Hematopoietic multipotent progenitor cell treated with erythropoietin and hydrocortisone succinate and interleukin-3 and kit ligand, for 17 days (in vitro differentiated cells): ENCODE measurements around the gene RBMS1.
"Not testable (repeated sequence)": the region's sequence is repeated elsewhere in the genome, so short reads cannot be mapped to it uniquely, and the experiment has no call there.

Experiments
- DNase-seq: peaks from one replicate; pipeline ENCODE4 v3.0.0-alpha.2; 2015; ENCODE audit warnings: low spot score

Gene RBMS1

GRCh38 chr2:160433466-160434140 is 60.0 kb downstream of the RBMS1 start:
- DNase-seq = no peak

- no peak for DNase-seq
Measured at GRCh38 chr2:160432633-160433032, 61.0 kb downstream of the RBMS1 start.

GRCh38 chr2:160431441-160431840 is 62.2 kb downstream of the RBMS1 start:
- no peak for DNase-seq

GRCh38 chr2:160430001-160430344 is 63.6 kb downstream of the RBMS1 start:
- no peak for DNase-seq

GRCh38 chr2:160429248-160430000 is 64.2 kb downstream of the RBMS1 start:
- peak; percentile 49 for DNase-seq

- DNase-seq = no peak
Measured at GRCh38 chr2:160428405-160428763, 65.2 kb downstream of the RBMS1 start.

- DNase-seq = no peak
Measured at GRCh38 chr2:160427629-160428404, 65.8 kb downstream of the RBMS1 start.

- DNase-seq = no peak
Measured at GRCh38 chr2:160426604-160427003, 67.0 kb downstream of the RBMS1 start.

GRCh38 chr2:160425434-160426151 is 68.0 kb downstream of the RBMS1 start:
- no peak for DNase-seq

GRCh38 chr2:160423126-160423525 is 70.5 kb downstream of the RBMS1 start:
- no peak for DNase-seq

GRCh38 chr2:160421646-160422501 is 71.7 kb downstream of the RBMS1 start:
- not testable (repeated sequence) for DNase-seq

- no peak for DNase-seq
Measured at GRCh38 chr2:160420711-160421110, 72.9 kb downstream of the RBMS1 start.

GRCh38 chr2:160419776-160420505 is 73.7 kb downstream of the RBMS1 start:
- DNase-seq = no peak

GRCh38 chr2:160418853-160419252 is 74.8 kb downstream of the RBMS1 start:
- DNase-seq = no peak

- DNase-seq = no peak
Measured at GRCh38 chr2:160418398-160418765, 75.2 kb downstream of the RBMS1 start.

- no peak for DNase-seq
Measured at GRCh38 chr2:160417745-160418397, 75.7 kb downstream of the RBMS1 start.

- DNase-seq = no peak
Measured at GRCh38 chr2:160415991-160416390, 77.6 kb downstream of the RBMS1 start.

GRCh38 chr2:160411955-160412354 is 81.7 kb downstream of the RBMS1 start:
- DNase-seq = no peak

- no peak for DNase-seq
Measured at GRCh38 chr2:160411167-160411566, 82.4 kb downstream of the RBMS1 start.

GRCh38 chr2:160409480-160409879 is 84.1 kb downstream of the RBMS1 start:
- DNase-seq = no peak
